ENCODE results near the gene PPAT.
"Not testable (repeated sequence)": the region's sequence is repeated elsewhere in the genome, so short reads cannot be mapped to it uniquely, and the experiment has no call there.

PPAT gene

GRCh38 chr4:56374956-56375355 is 60.5 kb downstream of the PPAT start:
- no peak for DNase-seq

- no peak for DNase-seq
Observed at GRCh38 chr4:56372774-56373173, 62.6 kb downstream of the PPAT start.

GRCh38 chr4:56371426-56372220 is 63.8 kb downstream of the PPAT start:
- DNase-seq: no peak

- no peak for DNase-seq
Observed at GRCh38 chr4:56370377-56370776, 65.0 kb downstream of the PPAT start.

GRCh38 chr4:56362981-56363380 is 72.4 kb downstream of the PPAT start:
- DNase-seq: not testable (repeated sequence)

GRCh38 chr4:56360071-56360470 is 75.3 kb downstream of the PPAT start:
- no peak for DNase-seq

- no peak for DNase-seq
Observed at GRCh38 chr4:56356650-56357049, 78.8 kb downstream of the PPAT start.

- no peak for DNase-seq
Observed at GRCh38 chr4:56348576-56348975, 86.8 kb downstream of the PPAT start.

- DNase-seq: no peak
Observed at GRCh38 chr4:56345458-56345857, 90.0 kb downstream of the PPAT start.

All from right forelimb (tissue), 1 donor.